ELR (cell line): ENCODE results near the gene CAMK1.
A peak's percentile ranks its signal among the peaks of the same experiment; 100 is the strongest.

Experiments used
- DNase-seq: peaks from one replicate; pipeline ENCODE4 v3.0.0-alpha.2; 2015; ENCODE audit warnings: low read depth

CAMK1 gene

GRCh38 chr3:9793161-9793781 lies 23.5 kb upstream of the CAMK1 start:
- peak; percentile 56 for DNase-seq

- DNase-seq, result peak; percentile 96
Measured at GRCh38 chr3:9792405-9793160, 22.8 kb upstream of the CAMK1 start, which contains the start of the genes ARPC4 and TADA3. Gene ARPC4 (plus strand): TSS chr3:9793082. CDS start chr3:9793122, 40 bp downstream. Gene TADA3 (minus strand): TSS chr3:9792473. CDS start chr3:9791466, 1,007 bp downstream.

GRCh38 chr3:9791790-9792404 lies 22.1 kb upstream of the CAMK1 start:
- DNase-seq, result no peak

- DNase-seq, result no peak
Measured at GRCh38 chr3:9791127-9791526, 21.4 kb upstream of the CAMK1 start.

- DNase-seq, result no peak
Measured at GRCh38 chr3:9787714-9788113, 18.0 kb upstream of the CAMK1 start.

- no peak for DNase-seq
Measured at GRCh38 chr3:9786825-9787669, 17.3 kb upstream of the CAMK1 start.

GRCh38 chr3:9786209-9786739 lies 16.5 kb upstream of the CAMK1 start:
- no peak for DNase-seq

GRCh38 chr3:9785602-9786001 lies 15.9 kb upstream of the CAMK1 start:
- DNase-seq, result no peak

GRCh38 chr3:9784965-9785364 lies 15.2 kb upstream of the CAMK1 start:
- DNase-seq, result no peak

GRCh38 chr3:9783954-9784353 lies 14.2 kb upstream of the CAMK1 start:
- no peak for DNase-seq

GRCh38 chr3:9782770-9783169 lies 13.0 kb upstream of the CAMK1 start:
- DNase-seq, result no peak

- no peak for DNase-seq
Measured at GRCh38 chr3:9781978-9782603, 12.3 kb upstream of the CAMK1 start.

GRCh38 chr3:9781551-9781950 lies 11.8 kb upstream of the CAMK1 start:
- DNase-seq, result no peak

GRCh38 chr3:9780910-9781309 lies 11.2 kb upstream of the CAMK1 start:
- no peak for DNase-seq

- DNase-seq, result no peak
Measured at GRCh38 chr3:9780458-9780812, 10.7 kb upstream of the CAMK1 start.

- no peak for DNase-seq
Measured at GRCh38 chr3:9779721-9780457, 10.1 kb upstream of the CAMK1 start.

GRCh38 chr3:9779075-9779593 lies 9.4 kb upstream of the CAMK1 start:
- DNase-seq, result no peak

GRCh38 chr3:9778143-9779074 lies 8.7 kb upstream of the CAMK1 start:
- peak; percentile 61 for DNase-seq

GRCh38 chr3:9777694-9778021 lies 7.9 kb upstream of the CAMK1 start:
- no peak for DNase-seq
